GM19455 (cell line): ENCODE results near the gene DOCK8.
"Not testable (repeated sequence)": the region's sequence is repeated elsewhere in the genome, so short reads cannot be mapped to it uniquely, and the experiment has no call there.

ENCODE experiments used
- ATAC-seq: cut with Tn5 transposase; IDR thresholded peaks from one replicate; pipeline ENCODE4 v1.9.1; 2021; ENCODE audit not compliant: unreplicated experiment

DOCK8 gene

DNA sequence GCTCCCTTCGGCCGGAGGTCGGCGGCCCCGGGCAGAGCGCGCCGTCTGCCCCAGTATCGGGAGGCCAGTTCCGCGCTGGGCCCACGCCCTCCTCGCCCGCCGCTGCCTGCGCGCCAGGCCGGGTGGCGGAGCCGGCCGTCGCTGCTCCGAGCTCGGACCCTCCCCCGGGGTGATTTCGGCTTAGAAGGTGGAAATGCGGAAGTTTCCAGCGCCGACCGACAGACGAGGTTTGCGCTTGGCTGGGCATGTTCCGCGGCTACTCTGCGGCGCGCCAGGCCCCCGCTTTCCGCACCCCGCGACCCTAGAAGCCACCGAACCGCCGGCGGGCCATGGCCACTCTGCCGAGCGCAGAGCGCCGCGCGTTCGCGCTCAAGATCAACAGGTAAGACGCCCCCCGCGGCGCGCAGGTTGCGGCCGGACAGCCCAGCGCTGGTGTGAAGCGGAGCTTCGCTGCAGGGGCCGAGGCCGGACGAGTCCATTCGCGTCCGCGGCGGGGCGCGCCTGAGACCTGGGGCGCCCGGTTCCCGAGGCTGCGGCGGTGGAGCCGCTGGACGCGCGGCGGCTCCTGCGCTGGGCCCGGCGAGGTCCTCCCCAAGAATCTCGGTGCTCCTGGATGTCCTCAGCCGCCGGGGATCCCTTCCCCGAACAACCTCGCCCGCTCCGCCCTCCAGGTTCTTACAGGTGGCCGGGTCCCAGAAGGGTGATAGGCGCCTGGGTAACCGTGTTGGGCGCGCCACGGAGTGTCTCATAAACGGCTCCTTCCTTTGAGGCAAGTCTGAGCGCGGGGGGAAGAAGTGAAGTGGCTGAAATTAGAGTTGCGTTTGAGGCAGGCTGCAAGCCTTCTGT, at the start of gene DOCK8:
TSS of gene DOCK8 (plus strand) at position 218 of the 846 bp plus-strand sequence. CDS start at position 330, 112 bp downstream.
- peak; percentile 89 for ATAC-seq

- ATAC-seq, result not testable (repeated sequence)
These were observed 44.9 kb upstream of the DOCK8 start for GRCh38 chr9:169757-170156.

GRCh38 chr9:178140-178825, 36.4 kb upstream of the DOCK8 start:
- not testable (repeated sequence) for ATAC-seq

GRCh38 chr9:178970-179383, 35.7 kb upstream of the DOCK8 start, which contains the start of gene ZNG1A:
ZNG1A (minus strand) TSS chr9:179056; CDS start chr9:178969, 87 bp downstream.
- not testable (repeated sequence) for ATAC-seq

GRCh38 chr9:199601-200000, 15.1 kb upstream of the DOCK8 start:
- not testable (repeated sequence) for ATAC-seq

GRCh38 chr9:206481-206880, 8.2 kb upstream of the DOCK8 start:
- ATAC-seq, result no peak

GRCh38 chr9:209143-209758, 5.4 kb upstream of the DOCK8 start:
- ATAC-seq, result no peak

DNA sequence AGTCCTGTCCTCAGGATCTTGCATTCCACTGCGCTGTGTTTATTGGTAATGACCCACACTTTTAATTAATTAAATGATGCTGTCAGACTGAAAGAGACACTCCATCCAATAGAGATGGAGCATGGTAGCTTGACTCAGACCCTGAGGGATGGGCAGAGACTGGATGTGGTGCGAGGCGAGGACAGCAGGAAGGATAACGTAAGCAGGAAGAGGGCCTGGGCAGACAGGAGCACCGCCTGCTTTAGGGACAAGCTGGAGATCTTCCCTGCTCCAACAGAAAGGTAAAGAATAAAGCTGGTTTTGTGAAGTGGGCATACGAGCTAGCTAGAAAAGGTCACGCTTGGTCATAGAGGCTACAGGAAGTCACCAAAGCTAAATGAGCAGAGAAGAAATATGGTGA, 3.6 kb upstream of the DOCK8 start:
- no peak for ATAC-seq

DNA sequence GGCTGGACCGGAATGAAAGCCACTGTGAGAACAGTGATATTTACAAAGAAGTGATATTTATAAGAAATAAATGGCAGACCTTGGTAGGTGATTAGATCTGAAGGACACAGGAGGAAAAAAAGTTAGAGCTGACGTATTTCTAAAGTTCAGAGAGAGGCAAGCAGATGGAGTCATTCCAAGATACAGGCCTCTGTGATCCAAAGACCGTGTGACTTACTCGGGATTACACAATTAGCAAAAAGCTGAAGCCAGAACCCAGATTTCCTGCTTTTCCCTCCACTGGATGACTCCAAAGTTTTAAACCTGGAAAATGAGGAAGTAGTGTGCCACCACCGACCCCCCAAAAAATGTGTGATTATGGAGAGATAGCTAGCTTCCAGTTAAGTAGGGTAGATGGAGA, 3.1 kb upstream of the DOCK8 start:
- no peak for ATAC-seq

- no peak for ATAC-seq
These were observed 2.4 kb upstream of the DOCK8 start for GRCh38 chr9:212297-212696.

- not testable (repeated sequence) for ATAC-seq
These were observed 764 bp upstream of the DOCK8 start for GRCh38 chr9:213901-214300.

- ATAC-seq, result no peak
These were observed 366 bp upstream of the DOCK8 start for GRCh38 chr9:214351-214647.

DNA sequence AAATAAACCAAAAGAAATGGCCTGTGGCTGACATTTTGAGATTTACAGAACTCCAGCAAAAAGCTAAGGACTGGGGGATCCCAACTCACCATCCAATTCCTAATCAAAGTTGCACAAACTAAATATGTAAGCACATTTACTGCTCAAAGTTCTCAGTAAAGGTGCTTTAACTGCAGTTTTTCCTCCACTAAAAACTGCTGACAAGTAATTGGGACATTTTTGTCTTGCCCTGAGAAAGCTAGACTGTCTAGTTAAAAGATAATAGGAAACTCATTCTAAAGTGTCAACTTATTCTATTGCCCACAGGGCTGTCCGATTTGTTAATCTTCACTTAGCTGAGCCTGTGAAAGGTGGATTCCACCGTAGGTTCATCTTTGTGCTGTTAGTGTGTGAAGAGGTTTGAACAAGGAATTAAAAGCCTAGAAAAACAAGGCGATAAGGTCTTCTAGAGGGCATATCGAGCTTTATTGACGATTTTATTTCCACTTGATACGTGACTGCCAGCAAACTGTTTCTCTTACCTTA, 1.0 kb downstream of the DOCK8 start:
- ATAC-seq, result no peak

GRCh38 chr9:216866-217265, 2.2 kb downstream of the DOCK8 start:
- ATAC-seq, result no peak

GRCh38 chr9:217950-218349, 3.3 kb downstream of the DOCK8 start:
- no peak for ATAC-seq

DNA sequence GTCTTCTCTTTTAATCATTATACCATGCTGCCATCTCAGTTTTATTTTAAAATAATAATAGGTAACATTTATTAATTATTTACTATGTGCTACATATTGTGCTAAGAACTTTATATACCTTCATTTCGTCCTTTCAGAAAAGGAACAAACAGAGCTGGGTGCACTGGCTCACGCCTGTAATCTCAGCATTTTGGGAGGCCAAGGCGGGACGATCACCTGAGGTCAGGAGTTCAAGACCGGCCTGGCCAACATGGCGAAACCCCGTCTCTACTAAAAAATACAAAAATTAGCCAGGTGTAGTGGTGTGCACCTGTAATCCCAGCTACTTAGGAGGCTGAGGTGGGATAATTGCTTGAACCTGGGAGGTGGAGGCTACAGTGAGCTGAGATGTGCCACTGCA, 4.4 kb downstream of the DOCK8 start:
- not testable (repeated sequence) for ATAC-seq

GRCh38 chr9:219670-220365, 5.2 kb downstream of the DOCK8 start:
- no peak for ATAC-seq

GRCh38 chr9:221989-222776, 7.5 kb downstream of the DOCK8 start:
- ATAC-seq, result no peak

GRCh38 chr9:223152-223551, 8.5 kb downstream of the DOCK8 start:
- ATAC-seq, result no peak

- no peak for ATAC-seq
These were observed 9.4 kb downstream of the DOCK8 start for GRCh38 chr9:224026-224425.
